CD4-positive, alpha-beta T cell treated with Interleukin-4 for 1 hour (primary cell): ENCODE data around the gene NEURL2.
A peak's percentile ranks its signal among the peaks of the same experiment; 100 is the strongest.

ENCODE experiments used
- DNase-seq, 2 donors: peaks; one replicate each; pipeline ENCODE4 v3.0.0-alpha.2; 2020 to 2022

NEURL2 gene

GRCh38 chr20:45867136-45867818 is 23.7 kb downstream of the NEURL2 start:
- no peak for DNase-seq

- no peak for DNase-seq
Measured at GRCh38 chr20:45866454-45866853, 24.6 kb downstream of the NEURL2 start.

- no peak for DNase-seq
Measured at GRCh38 chr20:45863543-45864470, 27.2 kb downstream of the NEURL2 start.

GRCh38 chr20:45861221-45862075 is 29.6 kb downstream of the NEURL2 start:
- no peak for DNase-seq

GRCh38 chr20:45860560-45861220 is 30.3 kb downstream of the NEURL2 start:
- DNase-seq: no peak

GRCh38 chr20:45859916-45860315 is 31.1 kb downstream of the NEURL2 start:
- DNase-seq: no peak

- DNase-seq: no peak
Measured at GRCh38 chr20:45857882-45858216, 33.2 kb downstream of the NEURL2 start.

GRCh38 chr20:45857114-45857881 is 33.7 kb downstream of the NEURL2 start, which contains the start of the genes ACOT8 and ZSWIM3:
Gene ACOT8 (minus strand): TSS chr20:45857392. CDS start chr20:45857315, 77 bp downstream.
Gene ZSWIM3 (plus strand): TSS chr20:45857614. CDS start chr20:45857826, 212 bp downstream.
- DNase-seq: peak; percentile 98 to 100

- DNase-seq: no peak
Measured at GRCh38 chr20:45853484-45853883, 37.5 kb downstream of the NEURL2 start.

GRCh38 chr20:45852326-45852725 is 38.7 kb downstream of the NEURL2 start:
- no peak for DNase-seq

- no peak for DNase-seq
Measured at GRCh38 chr20:45851501-45851900, 39.5 kb downstream of the NEURL2 start.

GRCh38 chr20:45850926-45851325 is 40.1 kb downstream of the NEURL2 start:
- no peak for DNase-seq

GRCh38 chr20:45850238-45850637 is 40.8 kb downstream of the NEURL2 start:
- DNase-seq: no peak

- no peak for DNase-seq
Measured at GRCh38 chr20:45848969-45849582, 41.9 kb downstream of the NEURL2 start.

- DNase-seq: no peak
Measured at GRCh38 chr20:45848421-45848820, 42.6 kb downstream of the NEURL2 start.

- DNase-seq: no peak
Measured at GRCh38 chr20:45845452-45845851, 45.6 kb downstream of the NEURL2 start.

- DNase-seq: no peak
Measured at GRCh38 chr20:45843506-45843905, 47.5 kb downstream of the NEURL2 start.

GRCh38 chr20:45842169-45842812 is 48.7 kb downstream of the NEURL2 start:
- no peak for DNase-seq

GRCh38 chr20:45841407-45842129 is 49.4 kb downstream of the NEURL2 start:
- no peak for DNase-seq

- no peak for DNase-seq
Measured at GRCh38 chr20:45840700-45841198, 50.3 kb downstream of the NEURL2 start.
